ENCODE measurements around the gene METTL16.

- TF ChIP-seq CTCF (IDR thresholded peaks at IDR 0.05) = no peak
- no peak for TF ChIP-seq POLR2A (IDR thresholded peaks at IDR 0.05)
- TF ChIP-seq POLR2AphosphoS5 (IDR thresholded peaks at IDR 0.05) = no peak
These were observed 120.0 kb downstream of the METTL16 start for GRCh38 chr17:2391597-2392251.
